Measurements from ENCODE around the gene USP47.

The USP47 gene

DNA sequence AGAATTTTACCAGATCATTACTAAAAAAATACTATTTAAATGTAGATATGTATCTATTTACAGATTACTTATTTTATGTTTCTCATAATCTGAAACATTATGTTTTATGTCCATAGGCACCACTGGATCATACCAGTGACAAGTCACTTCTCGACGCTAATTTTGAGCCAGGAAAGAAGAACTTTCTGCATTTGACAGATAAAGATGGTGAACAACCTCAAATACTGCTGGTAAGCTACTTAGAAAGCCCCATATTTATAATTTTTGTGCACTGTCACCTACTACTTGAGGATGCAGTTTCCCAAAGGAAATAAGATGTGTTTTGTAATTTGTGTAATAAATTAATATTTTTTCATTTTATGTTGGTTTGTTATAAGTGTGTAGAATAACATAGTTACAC is 42.6 kb downstream of the USP47 start:
- FAIRE-seq (no peak), DNase-seq (ENCODE audit: insufficient read length, low spot score) (no peak)
- TF ChIP-seq, protein P1, sequence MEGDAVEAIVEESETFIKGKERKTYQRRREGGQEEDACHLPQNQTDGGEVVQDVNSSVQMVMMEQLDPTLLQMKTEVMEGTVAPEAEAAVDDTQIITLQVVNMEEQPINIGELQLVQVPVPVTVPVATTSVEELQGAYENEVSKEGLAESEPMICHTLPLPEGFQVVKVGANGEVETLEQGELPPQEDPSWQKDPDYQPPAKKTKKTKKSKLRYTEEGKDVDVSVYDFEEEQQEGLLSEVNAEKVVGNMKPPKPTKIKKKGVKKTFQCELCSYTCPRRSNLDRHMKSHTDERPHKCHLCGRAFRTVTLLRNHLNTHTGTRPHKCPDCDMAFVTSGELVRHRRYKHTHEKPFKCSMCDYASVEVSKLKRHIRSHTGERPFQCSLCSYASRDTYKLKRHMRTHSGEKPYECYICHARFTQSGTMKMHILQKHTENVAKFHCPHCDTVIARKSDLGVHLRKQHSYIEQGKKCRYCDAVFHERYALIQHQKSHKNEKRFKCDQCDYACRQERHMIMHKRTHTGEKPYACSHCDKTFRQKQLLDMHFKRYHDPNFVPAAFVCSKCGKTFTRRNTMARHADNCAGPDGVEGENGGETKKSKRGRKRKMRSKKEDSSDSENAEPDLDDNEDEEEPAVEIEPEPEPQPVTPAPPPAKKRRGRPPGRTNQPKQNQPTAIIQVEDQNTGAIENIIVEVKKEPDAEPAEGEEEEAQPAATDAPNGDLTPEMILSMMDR (IDR thresholded peaks at IDR 0.05; ENCODE audit: insufficient read depth, missing control alignments) = no peak

DNA sequence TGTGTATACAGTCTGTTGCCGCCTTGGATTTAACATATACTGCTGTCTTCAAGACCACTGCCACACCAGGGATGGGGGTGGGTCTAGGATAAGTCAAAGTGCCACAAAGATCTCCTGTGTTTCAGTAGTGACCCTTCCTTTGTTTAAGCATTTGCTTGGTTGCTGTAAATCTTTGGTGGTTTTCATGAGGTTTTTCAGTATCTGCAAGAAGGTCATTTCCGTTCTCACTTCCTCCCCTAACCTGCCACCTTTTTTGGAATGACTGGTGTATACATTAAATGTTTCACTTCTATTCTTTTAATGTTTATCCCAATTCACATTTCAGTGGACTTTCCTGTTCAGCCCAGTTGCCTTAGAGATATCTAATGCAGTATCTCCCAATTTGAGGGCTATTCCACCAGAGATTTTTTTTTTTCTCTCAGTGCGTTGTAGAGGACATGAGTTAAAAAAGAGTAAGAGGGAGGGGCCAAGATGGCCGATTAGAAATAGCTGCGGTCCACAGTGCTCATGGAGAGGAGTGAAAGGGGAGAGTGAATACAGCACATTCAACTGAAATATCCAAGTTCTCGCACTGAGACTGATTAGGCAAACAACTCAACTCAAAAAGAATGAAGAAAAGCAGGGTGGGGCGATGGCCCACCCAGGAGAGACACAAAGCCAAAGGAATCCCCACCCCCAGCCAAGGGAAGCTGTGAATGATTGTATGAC is 43.2 kb downstream of the USP47 start:
- TF ChIP-seq, protein P1 (IDR thresholded peaks at IDR 0.05; ENCODE audit: insufficient read depth, missing control alignments) = no peak
- no peak for DNase-seq (ENCODE audit: insufficient read length, low spot score)
- FAIRE-seq = no peak

DNA sequence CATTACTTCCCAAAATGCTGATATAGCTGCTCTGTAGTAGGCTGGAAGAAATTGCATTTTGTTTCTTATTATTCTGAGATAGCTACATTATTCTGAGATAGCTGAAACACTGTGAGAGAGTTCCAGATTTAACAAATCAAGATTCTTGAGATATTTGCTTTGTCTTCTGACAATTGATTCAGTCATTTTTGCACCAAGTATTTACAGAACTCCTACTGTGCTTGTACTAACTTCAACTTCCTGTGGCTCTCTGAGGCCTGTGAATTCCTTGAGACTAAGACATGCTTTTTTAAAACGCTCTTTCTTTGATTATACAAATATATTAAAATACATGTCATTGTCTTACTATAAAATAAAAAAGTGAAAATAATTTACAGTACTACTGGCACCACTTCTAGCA is 52.7 kb downstream of the USP47 start:
- TF ChIP-seq, protein P1 (IDR thresholded peaks at IDR 0.05; ENCODE audit: insufficient read depth, missing control alignments) = no peak
- FAIRE-seq (no peak), DNase-seq (ENCODE audit: insufficient read length, low spot score) (no peak)

DNA sequence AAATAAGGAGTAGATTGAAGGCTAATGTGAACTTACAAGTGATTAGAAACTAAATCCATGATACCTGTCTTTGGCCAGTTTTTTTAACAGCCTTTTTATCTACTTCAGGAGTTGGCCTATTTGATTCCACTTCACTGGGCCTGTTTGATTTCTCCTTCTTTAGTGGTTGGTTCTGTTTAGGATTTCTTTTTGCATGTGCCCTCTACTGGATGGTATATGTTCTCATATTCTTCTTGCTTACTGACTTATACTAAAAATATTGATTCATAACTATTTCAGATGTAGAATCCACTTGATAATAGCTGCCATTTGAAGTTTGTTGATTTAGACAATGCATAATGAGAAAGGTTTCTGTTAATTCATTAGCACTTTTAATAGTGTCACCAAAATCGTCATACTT is 53.9 kb downstream of the USP47 start:
- DNase-seq (ENCODE audit: insufficient read length, low spot score) = no peak
- FAIRE-seq = no peak
- TF ChIP-seq, protein P1 (IDR thresholded peaks at IDR 0.05; ENCODE audit: insufficient read depth, missing control alignments) = no peak

DNA sequence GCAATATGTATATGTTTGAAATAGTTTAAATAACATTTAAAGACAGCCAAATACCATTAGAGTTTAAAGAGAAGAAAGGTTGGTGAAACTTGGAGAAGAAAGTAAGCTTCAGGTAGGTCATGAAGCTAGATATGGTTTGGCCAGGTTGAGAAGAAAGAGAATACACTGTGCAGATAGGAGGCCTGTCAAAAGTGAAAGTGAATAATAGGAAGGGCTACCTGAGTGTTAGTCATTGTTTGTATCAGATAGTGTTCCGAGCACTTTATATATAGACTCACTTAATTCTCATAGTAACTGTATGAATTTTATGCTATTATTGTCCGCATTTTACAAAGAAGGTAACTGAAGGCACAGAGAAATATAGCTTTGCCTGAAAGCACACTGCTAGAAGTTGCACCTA is 56.9 kb downstream of the USP47 start:
- FAIRE-seq (no peak), DNase-seq (ENCODE audit: insufficient read length, low spot score) (no peak)
- TF ChIP-seq, protein P1 (IDR thresholded peaks at IDR 0.05; ENCODE audit: insufficient read depth, missing control alignments) = no peak

DNA sequence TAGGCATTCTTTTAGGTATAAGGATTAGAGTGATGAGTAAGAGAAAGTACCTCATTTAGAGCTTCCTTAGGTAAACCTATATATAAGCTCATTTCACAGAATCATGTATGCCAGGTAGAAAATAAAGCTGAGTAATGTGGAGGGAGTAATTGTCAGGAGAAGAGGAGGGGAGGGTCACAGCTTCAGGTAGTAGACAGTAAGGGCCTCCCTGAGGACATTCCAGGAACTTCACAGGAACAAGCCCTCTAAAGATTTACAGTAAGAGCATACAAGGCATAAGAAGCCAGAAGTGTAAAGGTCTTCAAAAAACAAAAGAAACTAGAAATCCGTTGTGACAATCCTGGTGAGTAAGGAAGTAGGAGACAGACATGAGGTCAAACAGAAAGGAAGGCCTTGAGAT is 57.6 kb downstream of the USP47 start:
- TF ChIP-seq, protein P1 (IDR thresholded peaks at IDR 0.05; ENCODE audit: insufficient read depth, missing control alignments) = no peak
- FAIRE-seq (no peak), DNase-seq (ENCODE audit: insufficient read length, low spot score) (no peak)

DNA sequence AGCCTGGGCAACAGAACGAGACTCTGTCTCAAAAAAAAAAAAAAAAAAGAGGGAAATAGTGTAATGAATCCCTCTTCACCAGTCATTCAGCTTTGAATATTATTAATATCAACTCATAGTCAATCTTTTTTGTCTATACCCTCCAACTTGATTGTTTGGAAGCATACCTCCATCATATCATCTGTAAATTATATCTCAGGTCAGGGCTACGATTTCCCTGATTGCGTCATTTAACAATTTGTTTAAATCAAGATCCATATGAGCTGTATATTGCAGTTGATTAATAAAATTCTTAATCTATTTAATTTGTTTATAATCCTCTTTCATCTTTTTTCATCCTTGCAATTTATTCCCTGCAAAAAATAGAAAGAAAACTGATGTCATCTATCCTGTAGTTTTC is 60.2 kb downstream of the USP47 start:
- FAIRE-seq (no peak), DNase-seq (ENCODE audit: insufficient read length, low spot score) (no peak)
- TF ChIP-seq, protein P1 (IDR thresholded peaks at IDR 0.05; ENCODE audit: insufficient read depth, missing control alignments) = no peak

Data from D721Med (cell line).